HL-60/S4 (cell line): ENCODE results near the gene TNFRSF14.

ENCODE experiments used
- in situ Hi-C: fragments of 300-500 bp; cut with MboI; formaldehyde crosslinking; loops from 2 replicates; pipeline ENCODE4 v1.14.3; 2022; ENCODE audit warnings: low sequenced_read_pairs

The TNFRSF14 gene

DNA sequence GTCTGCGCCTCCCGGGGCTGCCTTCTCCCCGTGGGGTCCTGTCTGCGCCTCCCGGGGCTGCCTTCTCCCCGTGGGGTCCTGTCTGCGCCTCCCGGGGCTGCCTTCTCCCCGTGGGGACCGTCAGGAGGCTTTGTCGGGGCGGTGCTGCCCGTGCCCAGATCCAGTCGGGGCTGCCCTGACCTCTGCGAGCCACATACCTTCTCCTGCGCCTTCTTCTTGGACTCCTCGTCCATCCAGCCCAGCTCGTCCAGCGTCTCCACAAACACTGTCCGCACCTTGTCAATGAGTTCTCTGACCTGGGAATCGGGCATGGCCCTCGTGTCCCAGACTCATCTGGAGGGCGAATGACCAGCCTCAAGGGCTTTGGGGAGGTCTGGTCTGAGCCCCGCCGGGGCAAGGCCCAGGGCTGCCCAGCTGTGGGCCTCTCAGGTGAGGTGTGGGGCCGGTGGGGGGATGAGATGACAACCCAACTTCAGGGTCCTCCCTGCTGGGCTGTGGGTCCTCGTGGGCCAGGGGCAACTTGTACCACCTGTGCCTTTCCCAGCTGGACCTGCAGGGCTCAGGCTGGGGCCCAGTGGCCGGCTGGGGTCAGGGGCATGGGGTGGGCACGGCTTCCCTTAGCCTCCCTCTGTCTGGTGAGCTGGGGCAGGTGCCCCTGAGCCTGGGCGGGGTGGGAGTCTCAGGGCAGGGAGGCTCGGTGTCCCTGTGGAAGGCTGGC is 39.8 kb downstream of the TNFRSF14 start:
- in situ Hi-C loops = no loop called here

DNA sequence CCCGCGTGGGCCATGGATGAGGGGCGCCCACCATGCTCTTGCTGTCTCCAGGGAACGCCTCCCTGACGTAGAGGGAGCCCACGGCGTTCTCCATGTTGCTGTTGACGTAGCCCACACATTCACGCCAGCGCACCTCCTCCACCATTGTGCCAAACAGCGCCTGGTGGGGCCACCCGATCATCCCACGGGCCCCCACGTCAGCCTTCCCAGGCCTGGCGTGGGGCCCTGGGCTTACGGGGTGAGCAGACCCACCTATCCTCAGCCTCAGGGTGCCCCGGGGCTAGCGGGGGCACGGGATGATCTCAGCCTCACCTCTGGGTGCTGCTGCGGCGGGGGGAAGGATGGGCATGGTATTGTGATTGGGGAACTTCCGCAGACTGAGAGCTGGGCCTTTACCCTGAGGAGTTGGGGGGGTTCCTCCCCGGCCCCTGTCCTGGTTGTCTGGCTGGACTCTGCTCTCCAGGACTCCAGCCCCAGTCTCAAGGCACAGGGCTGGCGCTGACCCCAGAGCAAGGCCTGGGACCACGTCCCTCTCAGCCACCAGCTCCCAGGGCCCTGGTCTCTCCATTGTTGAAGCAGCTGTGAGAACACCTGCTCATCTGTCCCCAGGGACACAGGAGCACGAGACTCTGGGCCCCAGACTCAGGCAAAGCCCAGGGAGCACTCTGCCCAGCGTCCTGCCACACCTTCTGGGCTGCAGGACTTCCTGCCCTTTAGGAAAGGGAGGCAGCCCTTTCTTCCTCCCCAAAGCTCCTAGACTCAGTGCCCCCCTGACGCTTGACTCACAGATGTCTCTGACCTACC is 40.6 kb downstream of the TNFRSF14 start:
- in situ Hi-C loops = no loop called here

DNA sequence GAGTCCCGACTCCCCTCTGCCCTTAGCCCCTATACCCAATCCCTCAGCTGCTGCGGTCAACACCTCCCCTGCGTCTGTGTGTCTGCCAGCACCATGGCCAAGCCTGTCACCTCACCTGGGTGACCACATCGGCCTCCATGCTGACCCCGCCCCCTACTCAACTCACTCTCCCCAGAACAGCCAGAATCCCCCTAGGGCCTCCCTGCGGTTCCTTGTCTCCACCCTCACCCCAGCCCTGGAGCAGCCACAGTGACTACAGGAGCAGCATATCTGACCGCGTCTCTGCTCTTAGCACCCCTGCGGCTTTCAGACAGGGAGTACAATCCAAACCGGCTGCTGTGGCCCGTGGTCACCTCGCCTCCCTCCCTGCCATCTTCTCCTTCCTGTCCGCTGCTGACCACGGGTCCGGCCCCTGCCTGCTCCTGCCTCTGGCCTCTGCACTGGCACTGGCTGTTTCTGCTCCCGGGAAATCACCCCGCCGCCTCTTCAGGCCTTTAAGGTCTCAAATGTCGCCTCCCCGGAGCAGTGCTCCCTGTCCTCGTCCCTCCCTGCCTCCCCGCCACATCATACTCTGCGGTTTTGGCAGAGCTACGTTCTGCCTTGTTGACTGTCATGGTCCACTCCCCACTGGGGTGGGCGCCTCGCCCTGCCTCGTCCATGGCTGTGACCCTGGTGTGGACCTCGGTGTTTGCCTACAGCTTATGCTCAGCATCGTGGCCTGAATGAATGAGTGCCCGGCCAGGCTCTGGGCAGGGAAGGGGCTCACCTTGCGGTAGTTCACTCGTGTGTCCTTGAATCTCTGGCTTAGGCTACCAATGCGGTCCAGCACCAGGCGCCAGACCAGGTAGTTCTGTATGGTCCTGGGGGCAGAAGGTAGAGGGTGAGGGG is 41.5 kb downstream of the TNFRSF14 start:
- in situ Hi-C loops = no loop called here

DNA sequence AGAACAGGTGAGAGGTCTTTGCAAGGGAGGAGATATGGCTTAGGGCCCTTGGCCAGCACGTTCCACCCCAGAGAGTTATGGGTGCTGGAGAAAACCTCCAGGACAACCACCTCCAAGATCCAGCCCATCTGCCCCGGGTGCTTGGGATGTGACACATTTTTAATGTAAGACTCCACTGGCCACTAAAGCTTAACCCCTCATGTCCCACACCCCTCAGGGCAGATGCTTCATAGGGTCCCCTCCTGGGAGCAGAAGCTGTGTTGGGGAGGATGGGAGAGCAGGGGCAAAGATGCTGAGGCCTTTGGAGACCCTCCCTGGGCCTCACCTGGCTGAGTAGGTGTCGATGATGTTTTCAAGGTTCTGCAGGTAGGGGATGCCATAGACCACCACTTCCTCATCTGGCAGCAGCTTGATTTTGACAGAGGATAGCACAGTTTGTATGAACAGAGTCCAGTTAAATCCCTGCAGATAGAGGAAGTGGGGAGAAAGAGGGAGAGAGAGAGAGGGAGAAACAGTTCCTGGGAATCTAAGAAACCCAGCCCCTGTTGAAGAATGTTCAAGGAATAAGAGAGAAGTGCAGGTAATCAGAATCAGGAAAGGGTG is 42.3 kb downstream of the TNFRSF14 start:
- in situ Hi-C loops = no loop called here

DNA sequence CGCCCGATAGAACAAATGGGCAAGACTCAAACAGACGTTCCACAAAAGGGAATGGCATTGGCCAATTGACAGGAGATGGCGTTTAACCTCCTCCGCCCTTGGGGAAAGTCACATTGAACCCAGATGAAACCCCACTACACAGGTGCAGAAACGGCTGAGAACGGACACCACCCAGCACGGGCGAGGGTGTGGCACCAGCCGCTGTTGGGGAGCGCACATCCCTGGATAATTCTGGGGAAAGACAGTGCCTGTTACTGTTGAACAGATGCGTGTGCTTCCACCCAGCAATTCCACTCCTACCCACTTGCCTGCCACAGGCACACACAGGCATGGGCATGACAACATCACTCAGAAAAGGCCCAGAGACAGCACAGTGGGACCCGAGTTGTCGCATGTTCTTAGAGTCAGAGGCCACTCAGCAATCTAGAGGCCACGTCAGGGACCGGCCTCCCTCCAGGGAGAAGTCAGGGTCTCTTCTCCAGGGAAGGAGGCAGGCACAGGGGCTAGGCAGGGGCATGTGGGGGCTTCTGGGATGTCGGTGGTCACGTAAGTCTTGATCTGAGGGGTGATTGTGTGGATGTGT is 45.6 kb downstream of the TNFRSF14 start:
- in situ Hi-C loops = no loop called here

DNA sequence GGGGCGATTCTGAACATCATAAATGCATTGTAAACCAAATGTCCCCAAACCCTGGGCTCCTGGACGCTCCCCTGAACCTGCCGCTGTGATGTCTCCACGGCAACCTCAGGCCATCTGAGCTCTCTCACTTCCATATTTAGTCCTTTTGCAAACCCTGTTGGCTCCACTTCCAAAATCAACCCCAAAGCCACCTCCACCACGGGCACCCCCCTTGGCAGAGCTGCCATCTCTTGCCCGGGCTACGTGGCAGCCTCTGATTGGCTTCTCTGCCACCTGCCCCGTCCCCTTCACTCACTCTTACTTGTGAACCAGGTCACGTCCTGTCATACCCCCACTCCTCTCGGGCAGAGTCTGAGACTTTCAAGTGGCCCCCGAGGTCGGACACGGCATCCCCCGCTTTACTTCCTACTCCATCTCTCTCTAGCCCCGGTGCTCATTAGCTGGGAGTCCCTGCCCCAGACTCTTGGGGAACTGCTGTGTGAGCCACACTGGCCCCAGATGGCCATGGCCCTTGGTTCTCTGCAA is 46.2 kb downstream of the TNFRSF14 start:
- in situ Hi-C loops = no loop called here

DNA sequence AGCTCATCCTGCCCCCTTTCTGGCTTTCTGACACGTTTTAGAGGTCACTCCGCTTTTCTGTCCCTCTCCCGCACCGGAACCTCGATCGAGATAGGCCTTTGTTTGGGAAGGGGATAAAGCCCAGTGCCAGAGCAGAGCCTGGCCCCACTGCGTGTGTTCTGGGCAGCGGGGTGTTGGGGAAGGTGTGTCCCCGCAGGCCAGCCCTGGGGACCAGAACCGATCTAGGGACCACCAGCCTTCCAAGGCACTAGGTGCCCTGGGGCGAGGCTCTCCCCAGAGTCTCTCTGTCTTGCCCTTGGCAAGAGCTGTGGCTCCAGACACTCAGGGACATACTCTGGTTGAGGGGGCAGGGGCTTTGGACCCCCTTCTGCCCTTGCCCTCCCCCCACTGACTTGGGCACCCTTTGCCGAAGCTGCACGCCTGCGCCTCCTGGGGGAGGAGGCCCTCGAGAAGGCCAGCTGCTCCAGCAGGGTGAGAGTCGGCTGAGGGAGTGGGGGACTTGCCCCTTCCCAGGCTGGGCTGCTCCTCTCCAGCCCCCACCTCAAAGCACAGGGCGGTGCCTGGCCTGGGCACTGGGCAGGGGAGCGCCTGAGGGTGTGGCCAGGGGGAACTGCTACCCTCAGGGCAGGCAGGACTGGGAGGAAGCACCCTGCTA is 46.8 kb downstream of the TNFRSF14 start:
- in situ Hi-C loops = no loop called here

DNA sequence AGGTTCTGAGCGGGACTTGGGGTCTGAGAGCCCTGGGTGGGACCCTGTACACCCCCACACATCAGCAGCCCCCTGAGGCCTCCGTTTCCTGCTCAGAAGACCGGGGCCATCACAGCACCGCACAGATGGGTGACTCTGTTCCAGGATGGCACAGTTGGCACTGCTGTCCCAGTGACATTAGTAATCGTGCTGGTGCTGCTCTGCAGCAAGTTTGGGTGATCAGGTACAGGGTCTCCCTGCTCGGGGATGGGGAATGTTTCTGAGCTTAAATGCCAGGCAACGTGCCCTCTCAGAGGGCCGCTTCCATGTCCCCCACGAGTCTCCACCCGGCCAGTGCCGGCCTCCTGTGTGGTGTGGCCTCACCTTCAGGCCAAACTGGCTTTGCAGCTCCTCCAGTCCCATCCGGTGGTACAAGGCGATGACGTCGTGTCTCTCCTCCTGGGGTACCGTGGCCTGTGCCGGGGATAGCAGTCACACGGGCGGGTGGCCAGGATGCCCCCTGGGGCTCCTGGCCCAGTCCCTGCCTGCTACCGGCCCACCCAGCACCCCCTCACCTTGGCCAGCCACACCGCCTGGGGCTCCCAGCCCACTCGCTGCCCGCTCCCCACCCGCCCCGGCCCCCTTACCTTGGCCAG is 47.5 kb downstream of the TNFRSF14 start:
- in situ Hi-C loops = no loop called here

DNA sequence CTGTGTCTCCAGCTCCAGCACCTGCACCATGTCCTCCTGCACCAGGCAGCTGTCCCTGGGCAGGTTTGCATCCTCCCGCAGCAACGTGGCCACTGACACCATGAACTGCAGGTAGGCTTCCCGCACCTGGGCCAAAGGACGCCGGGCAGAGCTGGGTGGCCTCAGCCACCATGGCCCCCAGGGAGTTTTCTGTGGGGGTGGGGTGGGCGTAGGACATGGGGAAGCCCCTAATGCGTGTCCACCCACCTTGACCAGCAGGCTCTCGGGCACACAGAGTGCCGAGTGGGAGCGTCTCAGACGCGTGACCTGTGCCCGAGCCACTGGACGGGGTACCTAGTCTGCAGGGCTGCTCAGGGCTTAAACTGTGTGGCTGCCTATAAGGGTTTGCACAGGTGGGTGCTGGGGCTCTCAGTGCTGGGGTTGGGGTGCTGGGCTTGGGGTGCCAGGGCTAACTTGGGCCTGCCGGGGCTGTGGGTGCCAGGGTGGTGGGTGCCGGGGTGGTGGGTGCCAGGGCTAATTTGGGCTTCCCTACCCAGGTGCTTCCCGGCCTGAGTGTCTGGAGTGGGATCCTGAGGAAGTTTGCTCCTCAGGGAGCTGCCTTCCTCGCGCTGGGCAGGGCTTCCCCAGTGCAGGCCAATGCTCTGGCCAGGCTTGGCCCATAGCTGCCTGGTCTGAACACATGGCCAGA is 48.1 kb downstream of the TNFRSF14 start:
- in situ Hi-C loops = no loop called here

DNA sequence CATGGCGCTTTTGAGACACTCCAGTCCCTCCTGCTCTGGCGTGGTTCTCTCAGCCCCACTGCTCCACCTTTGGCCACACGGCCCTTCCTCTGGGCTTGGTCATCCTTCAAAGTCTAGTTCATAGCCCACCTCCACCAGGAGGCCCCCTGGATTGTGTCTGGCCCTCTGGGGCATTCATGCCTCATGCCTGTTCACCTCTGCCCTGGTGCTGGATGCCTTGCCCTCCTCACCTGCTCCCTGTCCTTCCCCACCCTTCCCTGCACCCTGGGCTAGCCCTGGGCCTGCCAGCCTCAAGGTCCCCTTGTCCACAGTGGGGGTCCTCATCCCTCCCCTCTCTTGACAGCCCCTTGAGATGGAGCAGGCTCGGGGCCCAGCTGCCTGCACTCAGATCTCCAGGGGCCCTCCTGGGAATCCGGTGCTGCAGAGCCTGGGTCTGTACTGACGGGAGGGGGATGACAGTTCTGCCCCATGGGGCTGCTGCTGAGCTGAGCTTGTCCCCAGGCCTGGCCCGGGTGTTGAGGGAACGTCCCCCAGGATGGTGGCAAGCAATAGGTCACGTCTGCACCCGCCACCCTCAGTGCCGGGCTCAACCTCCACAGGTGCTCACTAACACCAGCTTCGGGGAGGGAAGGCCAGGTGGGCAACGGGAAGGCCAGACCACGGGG is 48.8 kb downstream of the TNFRSF14 start:
- in situ Hi-C loops = no loop called here

DNA sequence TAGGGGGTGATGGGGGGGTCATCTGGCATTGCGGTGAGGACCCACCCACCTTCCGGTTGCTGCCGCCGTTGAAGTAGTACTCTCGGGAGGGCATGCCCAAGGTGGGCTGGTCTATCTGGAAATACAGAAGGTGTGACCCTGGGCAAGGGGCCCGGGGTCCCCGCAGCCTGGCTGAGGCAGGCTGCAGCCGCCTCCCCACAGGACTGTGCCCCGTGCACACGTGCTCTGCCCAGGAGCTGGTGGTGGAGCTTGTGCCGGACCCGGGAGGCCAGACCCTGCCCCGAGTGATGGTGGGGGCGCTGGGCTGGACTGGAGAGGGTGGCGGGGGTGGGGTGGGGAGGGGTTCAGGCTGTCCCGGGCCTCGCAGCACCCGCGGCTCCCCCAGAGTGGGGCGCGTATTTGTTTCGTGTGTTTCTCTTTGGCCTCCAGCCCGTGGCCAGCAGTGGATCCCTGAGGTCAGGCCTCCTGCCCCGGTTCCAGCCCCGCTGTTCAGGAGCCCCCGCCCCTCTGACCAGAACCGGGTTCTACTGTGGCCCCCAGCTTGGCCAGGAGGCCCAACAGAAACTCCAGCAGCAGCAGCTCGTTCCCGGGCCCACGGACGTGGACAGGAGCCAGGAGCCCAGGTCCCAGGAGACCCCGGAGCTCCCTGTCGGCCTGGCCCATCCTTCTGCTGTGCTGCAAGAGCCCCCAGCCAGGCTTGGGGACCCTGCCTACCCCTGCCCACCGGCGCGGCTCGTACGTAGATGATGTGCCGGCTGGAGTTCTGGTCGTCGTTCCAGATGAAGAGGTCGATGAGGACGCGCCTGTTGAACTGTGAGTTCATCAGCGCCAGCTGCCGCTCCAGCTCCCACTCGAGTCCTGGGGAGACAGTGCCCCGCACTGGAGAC is 49.6 kb downstream of the TNFRSF14 start:
- in situ Hi-C loops = no loop called here

DNA sequence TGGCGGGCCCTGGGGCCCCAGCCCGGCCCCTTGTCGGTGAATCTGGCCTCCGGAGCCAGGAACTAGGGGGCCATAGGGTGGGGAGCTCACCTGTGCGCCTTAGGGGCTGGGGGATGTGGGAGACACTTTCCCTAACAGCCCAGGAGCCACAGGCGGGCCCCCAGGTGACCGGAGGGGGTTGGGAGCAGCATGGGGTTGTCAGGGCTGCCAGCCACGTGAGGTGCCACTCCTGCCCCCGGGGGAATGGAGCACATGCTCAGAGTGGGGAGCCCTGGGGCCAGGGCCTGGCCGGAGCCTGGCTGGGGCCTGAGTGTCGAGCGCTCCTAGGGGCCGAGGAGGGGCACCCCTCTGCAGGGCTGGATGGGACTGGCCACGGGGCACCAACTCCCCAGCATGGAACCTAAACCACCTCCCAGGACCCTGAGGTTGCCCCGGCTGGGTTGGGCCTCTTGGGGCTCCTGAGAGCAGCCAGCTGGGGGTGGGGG is 50.3 kb downstream of the TNFRSF14 start:
- in situ Hi-C loops = no loop called here

DNA sequence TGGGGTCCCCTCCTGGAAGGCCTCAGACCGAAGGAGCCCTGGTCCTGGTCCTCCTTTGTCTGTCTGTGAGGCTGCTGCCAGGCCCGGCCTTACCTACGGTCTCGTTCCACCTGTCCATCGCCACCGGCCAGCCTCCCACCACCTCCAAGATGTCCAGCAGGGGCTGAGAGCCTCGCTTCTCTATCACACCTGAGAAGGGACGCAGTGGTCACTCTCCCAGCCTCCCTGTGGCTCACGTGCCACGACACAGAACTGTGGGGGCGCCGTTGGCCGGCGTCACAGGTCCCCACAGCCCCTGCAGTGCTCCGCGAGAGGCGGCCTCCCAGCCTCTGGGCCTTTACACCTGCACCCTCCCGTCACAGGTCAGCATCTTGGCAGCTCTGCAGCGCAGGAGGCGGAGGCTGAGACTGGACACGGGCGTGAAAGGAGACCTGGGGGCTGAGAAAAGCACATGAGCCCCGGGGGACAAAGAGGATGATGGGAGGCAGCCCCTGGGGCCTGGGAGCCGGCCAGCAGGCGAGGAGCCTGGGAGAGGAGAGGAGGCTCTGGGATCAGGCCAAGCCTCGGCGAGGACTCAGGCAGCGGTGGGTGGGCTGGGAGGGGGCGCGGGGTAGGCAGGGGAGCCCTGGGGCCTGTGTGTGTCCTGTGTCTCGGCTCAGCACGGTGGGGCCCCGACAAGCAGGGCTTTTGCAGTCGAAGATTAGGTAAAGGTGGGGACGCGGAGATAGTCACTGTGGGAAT is 50.9 kb downstream of the TNFRSF14 start:
- in situ Hi-C loops = no loop called here

DNA sequence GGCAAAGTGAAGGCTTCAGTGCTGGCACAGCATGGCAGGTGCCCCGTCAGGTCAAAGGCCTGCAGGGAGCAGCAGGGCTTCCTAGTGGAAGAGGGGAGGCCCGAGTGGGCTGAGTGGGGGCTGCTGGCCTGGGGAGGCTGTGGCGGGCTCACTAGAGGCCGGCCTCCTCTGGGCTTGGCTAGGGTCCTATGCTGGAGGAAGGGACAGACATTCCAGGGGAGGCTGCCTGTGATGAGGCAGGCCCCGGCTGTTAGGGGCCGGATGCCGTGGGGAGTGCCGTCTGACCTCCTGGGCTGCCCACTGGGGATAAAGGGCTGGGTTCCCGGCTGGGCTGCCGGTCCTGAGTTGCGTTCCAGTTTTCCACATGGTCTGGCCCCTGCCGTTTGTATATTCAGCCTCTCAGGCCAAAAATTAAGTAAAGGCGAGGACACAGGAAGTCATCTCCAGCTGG is 51.5 kb downstream of the TNFRSF14 start:
- in situ Hi-C loops = no loop called here

DNA sequence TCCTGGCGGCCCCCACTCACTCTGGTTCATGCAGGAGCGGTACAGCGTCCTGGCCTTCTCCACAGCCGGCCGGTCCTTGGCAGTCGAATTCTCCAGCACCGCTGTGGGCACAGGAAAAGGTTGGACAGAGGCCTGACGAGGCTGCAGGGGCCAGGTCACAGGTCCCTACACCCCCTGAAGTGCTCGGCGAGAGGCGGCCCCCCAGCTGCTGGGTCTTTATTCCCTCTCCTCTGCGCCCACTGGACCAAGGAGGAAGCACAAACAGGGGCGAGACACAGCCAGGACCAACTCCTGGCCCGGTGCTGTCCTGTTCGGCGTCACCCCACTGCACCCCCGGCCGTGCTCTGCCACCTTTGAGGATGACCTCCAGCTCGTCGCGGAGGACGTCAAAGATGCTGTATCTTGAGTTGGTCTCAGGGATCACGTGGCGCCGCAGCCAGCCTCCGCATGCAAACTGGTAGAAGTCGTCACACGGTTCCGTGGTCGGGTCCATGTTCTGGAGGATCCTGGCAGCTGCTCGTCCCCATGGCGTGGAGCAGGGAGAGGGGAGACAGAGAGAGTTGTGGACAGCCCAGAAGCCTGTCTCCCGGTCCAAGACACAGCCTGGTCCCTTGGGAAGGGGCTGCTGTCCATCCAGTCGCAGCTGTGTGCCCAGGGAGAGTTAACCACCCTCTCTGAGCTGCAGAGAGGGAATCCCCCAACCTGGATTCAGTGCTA is 53.3 kb downstream of the TNFRSF14 start:
- in situ Hi-C loops = no loop called here
